Keratinocyte (primary cell): ENCODE measurements around the gene RNASE7. TPM values are rescaled to one million over a fixed set of nuclear protein-coding genes. Genes with fewer than 3 reads are reported as not detected.

ENCODE experiments used
- DNase-seq: peaks from one replicate; pipeline ENCODE4 v3.0.0-alpha.2; 2011; ENCODE audit warnings: low read depth, missing footprints, low spot score
- FAIRE-seq: peaks from 2 replicates; lab custom pipeline; 2011; peaks lifted over from hg19 to GRCh38; lab: Jason Lieb, UNC
- H2AFZ ChIP-seq: 2 replicates; pipeline ENCODE4 v1.6.0; 2012; ENCODE audit warnings: low read length, control low read depth, inconsistent platforms; ENCODE audit not compliant: control insufficient read depth
- H3K27ac ChIP-seq: 2 replicates; pipeline ENCODE4 v1.5.1; 2011; ENCODE audit warnings: low read length; ENCODE audit not compliant: control insufficient read depth, insufficient read depth
- H3K27me3 ChIP-seq: 3 replicates; pipeline ENCODE4 v1.6.0; 2011; ENCODE audit warnings: low read length; ENCODE audit not compliant: control insufficient read depth, insufficient read depth; ENCODE audit errors: extremely low read depth
- H3K36me3 ChIP-seq, 2 experiments: 2 replicates in 1 of 2; 3 replicates in 1 of 2; pipeline ENCODE4 v1.5.1; 2011; ENCODE audit warnings: low read length in 2 of 2, mild to moderate bottlenecking in 1 of 2; ENCODE audit not compliant: control insufficient read depth in 2 of 2, insufficient read depth in 2 of 2; ENCODE audit errors: extremely low read depth in 1 of 2
- H3K4me1 ChIP-seq: 3 replicates; pipeline ENCODE4 v1.5.1; 2011; ENCODE audit warnings: low read length; ENCODE audit not compliant: control insufficient read depth, insufficient read depth; ENCODE audit errors: extremely low read depth
- H3K4me2 ChIP-seq: 3 replicates; pipeline ENCODE4 v1.6.0; 2011; ENCODE audit warnings: low read depth, low read length; ENCODE audit not compliant: control insufficient read depth, insufficient read depth; ENCODE audit errors: extremely low read depth
- H3K4me3 ChIP-seq, 3 experiments: fragments of 200-600 bp in 1 of 3; sonication (generic) in 1 of 3; 2 replicates in 2 of 3; 3 replicates in 1 of 3; pipeline ENCODE4 v1.5.1; 2011 to 2016; ENCODE audit warnings: low read length in 3 of 3, mild to moderate bottlenecking in 3 of 3, control low read depth in 2 of 3, inconsistent platforms in 1 of 3, low read depth in 1 of 3, mixed read lengths in 1 of 3, mixed run types in 1 of 3, moderate library complexity in 1 of 3; ENCODE audit not compliant: control insufficient read depth in 2 of 3, insufficient read depth in 2 of 3; ENCODE audit errors: extremely low read depth in 1 of 3
- H3K79me2 ChIP-seq: 2 replicates; pipeline ENCODE4 v1.6.0; 2012; ENCODE audit warnings: low read length; ENCODE audit not compliant: control insufficient read depth, insufficient read depth
- H3K9ac ChIP-seq: 3 replicates; pipeline ENCODE4 v1.6.0; 2011; ENCODE audit warnings: low read length; ENCODE audit not compliant: control insufficient read depth, insufficient read depth; ENCODE audit errors: extremely low read depth
- H3K9me1 ChIP-seq: 3 replicates; pipeline ENCODE4 v1.6.0; 2011; ENCODE audit warnings: low read length; ENCODE audit not compliant: control insufficient read depth, insufficient read depth; ENCODE audit errors: extremely low read depth
- H3K9me3 ChIP-seq: 2 replicates; pipeline ENCODE4 v1.5.1; 2012; ENCODE audit warnings: low read depth, low read length; ENCODE audit not compliant: control insufficient read depth
- H4K20me1 ChIP-seq: 3 replicates; pipeline ENCODE4 v1.6.0; 2011; ENCODE audit warnings: low read length; ENCODE audit not compliant: control insufficient read depth, insufficient read depth; ENCODE audit errors: extremely low read depth
- EZH2 ChIP-seq: IDR thresholded peaks from one replicate; pipeline ENCODE4 v1.6.1; 2012; ENCODE audit warnings: inconsistent platforms, mild to moderate bottlenecking, low read length, moderate library complexity
- dilution Hi-C: fragments of 300-500 bp; cut with MboI; formaldehyde crosslinking; loops from one replicate; pipeline ENCODE4 v1.7.0; 2020; ENCODE audit warnings: low sequenced_read_pairs; ENCODE audit not compliant: extremely low pct_ligation_motif_present
- polyA plus RNA-seq, 5 experiments: library from polyadenylated mRNA; depleted of rRNA in 3 of 5; stranded (reverse) in 3 of 5; stranded (forward) in 1 of 5; unstranded in 1 of 5; fragments of >200 nt; gene quantifications; 1 replicate in 1 of 5; 2 replicates in 3 of 5; 3 replicates in 1 of 5; pipeline versions ENCODE4 v1.2.1 to v1.2.3, GENCODE V29; 2011 to 2012; ENCODE audit warnings: missing spikeins in 2 of 5, low read depth in 1 of 5, low replicate concordance in 1 of 5
- TF ChIP-seq, protein P1 (sequence below), 3 experiments: IDR thresholded peaks in 1 of 3; conservative IDR thresholded peaks in 1 of 3; optimal IDR thresholded peaks in 1 of 3; 2 replicates in 2 of 3; 3 replicates in 1 of 3; pipeline versions ENCODE3 to v1.5.1; 2011; ENCODE audit warnings: low read length in 3 of 3, mild to moderate bottlenecking in 3 of 3, moderate library complexity in 2 of 3, control low read depth in 1 of 3, inconsistent platforms in 1 of 3; ENCODE audit not compliant: insufficient read depth in 2 of 3; ENCODE audit errors: extremely low read depth in 1 of 3

RNASE7 gene
- polyA plus RNA-seq, 1 donor (not counting 4 experiments of a cell fraction or from before 2014, with no cell fraction given): 17.4 TPM

GRCh38 chr14:21047378-21047781 is 5.2 kb downstream of the RNASE7 start:
- no peaks in the 10 kb centered on the region for H3K36me3 ChIP-seq

DNA sequence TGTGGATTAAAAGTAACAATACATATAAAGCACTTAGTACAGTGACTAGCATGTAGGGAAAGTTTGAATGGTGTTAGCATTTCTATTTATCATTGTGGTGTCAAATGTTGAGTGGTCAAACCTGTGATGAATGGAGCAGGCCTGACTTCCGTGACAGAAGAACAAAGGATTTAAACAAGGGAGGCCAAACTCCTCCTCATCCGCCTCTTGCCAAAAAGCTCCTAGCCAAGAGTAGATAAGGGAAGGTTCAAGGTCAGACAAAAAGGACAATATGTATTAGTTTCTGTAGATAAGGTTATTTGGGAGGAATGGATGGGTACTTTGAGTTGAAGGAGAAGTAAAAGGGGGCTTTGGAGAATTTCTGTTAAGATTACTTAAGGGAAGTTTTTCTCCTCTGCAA is 6.5 kb downstream of the RNASE7 start:
- peaks cover 2% of the 10 kb centered on the region for H3K4me1 ChIP-seq
- H3K27me3 ChIP-seq: no peaks in the 10 kb centered on the region
- no peak overlapping the region for H3K4me2 ChIP-seq
- no peaks in the 10 kb centered on the region for H3K79me2 ChIP-seq
- no peaks in the 10 kb centered on the region for H3K9me1 ChIP-seq
- H4K20me1 ChIP-seq: no peaks in the 10 kb centered on the region
- no peaks in the 10 kb centered on the region for H3K36me3 ChIP-seq
- no peak overlapping the region for H2AFZ ChIP-seq
- no peak for TF ChIP-seq EZH2
- TF ChIP-seq, protein P1, sequence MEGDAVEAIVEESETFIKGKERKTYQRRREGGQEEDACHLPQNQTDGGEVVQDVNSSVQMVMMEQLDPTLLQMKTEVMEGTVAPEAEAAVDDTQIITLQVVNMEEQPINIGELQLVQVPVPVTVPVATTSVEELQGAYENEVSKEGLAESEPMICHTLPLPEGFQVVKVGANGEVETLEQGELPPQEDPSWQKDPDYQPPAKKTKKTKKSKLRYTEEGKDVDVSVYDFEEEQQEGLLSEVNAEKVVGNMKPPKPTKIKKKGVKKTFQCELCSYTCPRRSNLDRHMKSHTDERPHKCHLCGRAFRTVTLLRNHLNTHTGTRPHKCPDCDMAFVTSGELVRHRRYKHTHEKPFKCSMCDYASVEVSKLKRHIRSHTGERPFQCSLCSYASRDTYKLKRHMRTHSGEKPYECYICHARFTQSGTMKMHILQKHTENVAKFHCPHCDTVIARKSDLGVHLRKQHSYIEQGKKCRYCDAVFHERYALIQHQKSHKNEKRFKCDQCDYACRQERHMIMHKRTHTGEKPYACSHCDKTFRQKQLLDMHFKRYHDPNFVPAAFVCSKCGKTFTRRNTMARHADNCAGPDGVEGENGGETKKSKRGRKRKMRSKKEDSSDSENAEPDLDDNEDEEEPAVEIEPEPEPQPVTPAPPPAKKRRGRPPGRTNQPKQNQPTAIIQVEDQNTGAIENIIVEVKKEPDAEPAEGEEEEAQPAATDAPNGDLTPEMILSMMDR (optimal IDR thresholded peaks at IDR 0.05 in 1 of 3, IDR thresholded peaks at IDR 0.05 in 1 of 3, conservative IDR thresholded peaks at IDR 0.05 in 1 of 3; ENCODE audit: extremely low read depth in 1 of 3, insufficient read depth in 2 of 3, low read length in 3 of 3): no peak
- no peak for DNase-seq
- no peak overlapping the region for H3K4me3 ChIP-seq
- no peak overlapping the region for H3K27ac ChIP-seq
- no peak overlapping the region for H3K9ac ChIP-seq
- no peak for FAIRE-seq
- dilution Hi-C loops: no loop called here
- H3K9me3 ChIP-seq: no peaks in the 10 kb centered on the region

More at GRCh38 chr14:21047378-21047781, 5.2 kb downstream of the RNASE7 start:
- Histone ChIP-seq H3K4me2 (no peak overlapping the region), H2AFZ (no peak overlapping the region), H3K9ac (no peak overlapping the region), H3K4me3 (no peak overlapping the region), H3K9me3 (no peaks in the 10 kb centered on the region), H3K4me1 (peaks cover 15% of the 10 kb centered on the region), H3K9me1 (no peaks in the 10 kb centered on the region), H3K27ac (no peak overlapping the region), H3K79me2 (peaks cover 11% of the 10 kb centered on the region), H3K27me3 (no peaks in the 10 kb centered on the region), H4K20me1 (no peaks in the 10 kb centered on the region)
- FAIRE-seq: no peak
- dilution Hi-C loops: no loop called here
- DNase-seq: no peak
- TF ChIP-seq, protein P1 (optimal IDR thresholded peaks at IDR 0.05 in 1 of 3, IDR thresholded peaks at IDR 0.05 in 1 of 3, conservative IDR thresholded peaks at IDR 0.05 in 1 of 3; ENCODE audit: extremely low read depth in 1 of 3, insufficient read depth in 2 of 3, low read length in 3 of 3): no peak
- no peak for TF ChIP-seq EZH2
